HPDE6-E6E7 (cell line): ENCODE results near the gene SCYGR6.
"Not testable (repeated sequence)": the region's sequence is repeated elsewhere in the genome, so short reads cannot be mapped to it uniquely, and the experiment has no call there.

Experiments
- DNase-seq: peaks from one replicate; pipeline ENCODE4 v3.0.0; 2011; ENCODE audit warnings: missing footprints; ENCODE audit errors: extremely low spot score

SCYGR6 gene

GRCh38 chr2:227724394-227725039 lies at the start of gene SCYGR6:
Gene SCYGR6 (minus strand): TSS chr2:227724757. CDS start chr2:227724757, 0 bp downstream.
- no peak for DNase-seq

- no peak for DNase-seq
These were observed 49.6 kb upstream of the SCYGR6 start for GRCh38 chr2:227774011-227774624.

GRCh38 chr2:227772932-227773331 lies 48.4 kb upstream of the SCYGR6 start:
- DNase-seq = no peak

GRCh38 chr2:227772197-227772661 lies 47.7 kb upstream of the SCYGR6 start:
- DNase-seq = no peak

- no peak for DNase-seq
These were observed 43.3 kb upstream of the SCYGR6 start for GRCh38 chr2:227767830-227768229.

- peak; percentile 73 for DNase-seq
These were observed 41.9 kb upstream of the SCYGR6 start for GRCh38 chr2:227766373-227766883.

GRCh38 chr2:227765788-227766372 lies 41.3 kb upstream of the SCYGR6 start:
- DNase-seq = no peak

- no peak for DNase-seq
These were observed 37.4 kb upstream of the SCYGR6 start for GRCh38 chr2:227761740-227762476.

- peak; percentile 74 for DNase-seq
These were observed 35.0 kb upstream of the SCYGR6 start for GRCh38 chr2:227759411-227760118.

GRCh38 chr2:227756261-227756660 lies 31.7 kb upstream of the SCYGR6 start:
- not testable (repeated sequence) for DNase-seq

- no peak for DNase-seq
These were observed 23.5 kb upstream of the SCYGR6 start for GRCh38 chr2:227748079-227748478.

- no peak for DNase-seq
These were observed 21.0 kb upstream of the SCYGR6 start, which contains the start of gene SCYGR8 for GRCh38 chr2:227745594-227745993. Gene SCYGR8 (plus strand): TSS chr2:227745894. CDS start chr2:227745894, 0 bp downstream.

- DNase-seq = not testable (repeated sequence)
These were observed 16.1 kb upstream of the SCYGR6 start for GRCh38 chr2:227740705-227741104.

- no peak for DNase-seq
These were observed 14.8 kb upstream of the SCYGR6 start for GRCh38 chr2:227739351-227739750.

- DNase-seq = no peak
These were observed 3.5 kb upstream of the SCYGR6 start, which contains the start of gene SCYGR7 for GRCh38 chr2:227728035-227728434. Gene SCYGR7 (plus strand): TSS chr2:227728335. CDS start chr2:227728335, 0 bp downstream.

GRCh38 chr2:227722821-227723220 lies 1.7 kb downstream of the SCYGR6 start:
- DNase-seq = not testable (repeated sequence)

GRCh38 chr2:227720680-227721079 lies 3.9 kb downstream of the SCYGR6 start:
- no peak for DNase-seq

- no peak for DNase-seq
These were observed 4.9 kb downstream of the SCYGR6 start for GRCh38 chr2:227719641-227720040.

GRCh38 chr2:227717687-227718567 lies 6.6 kb downstream of the SCYGR6 start, which contains the start of gene SLC19A3:
Gene SLC19A3 (minus strand): TSS chr2:227718028. CDS start chr2:227702318, 15,710 bp downstream.
- peak; percentile 46 for DNase-seq

GRCh38 chr2:227716501-227716900 lies 8.1 kb downstream of the SCYGR6 start:
- no peak for DNase-seq
